GM12878 (cell line): ENCODE results near the gene BHLHA15. TPM values are rescaled to one million over a fixed set of nuclear protein-coding genes. Genes with fewer than 3 reads are reported as not detected.

Experiments
- ATAC-seq: fragments of 200-7000 bp; cut with Tn5 transposase; 3 replicates; pipeline ENCODE4 v1.9.1; 2020; ENCODE audit warnings: mild to moderate bottlenecking, moderate library complexity
- BruUV-seq: library from RNA; stranded (reverse); fragments of 400-500 nt; replicated peaks from 2 replicates; lab custom pipeline; 2021; lab: Mats Ljungman, UMichigan
- CTCF ChIA-PET: fragments of 300-600 bp; sonication (Branson Sonifier 250); formaldehyde crosslinking; extraction: SDS; loops from one replicate; lab custom pipeline; 2021; ENCODE audit warnings: inconsistent platforms; lab: Yijun Ruan, JAX
- POLR2A ChIA-PET: fragments of 350-600 bp; formaldehyde crosslinking; extraction: SDS; loops from one replicate; lab custom pipeline; 2021; ENCODE audit warnings: inconsistent platforms; lab: Charles Lee
- RAD21 ChIA-PET: fragments of 300-600 bp; sonication (Branson Sonifier 250); formaldehyde crosslinking; loops from one replicate; lab custom pipeline; 2023; ENCODE audit warnings: antibody characterized with exemption; ENCODE audit not compliant: unreplicated experiment; lab: Charles Lee
- SMC1A ChIA-PET: fragments of 300-600 bp; sonication (Branson Sonifier 250); formaldehyde crosslinking; loops from one replicate; lab custom pipeline; 2023; ENCODE audit not compliant: unreplicated experiment, uncharacterized antibody; lab: Charles Lee
- DNase-seq: peaks from one replicate; pipeline ENCODE4 v3.0.0-alpha.2; 2011; ENCODE audit warnings: low read depth, low spot score
- FAIRE-seq: peaks from 3 replicates; lab custom pipeline; 2011; peaks lifted over from hg19 to GRCh38; lab: Jason Lieb, UNC
- H2AFZ ChIP-seq: 2 replicates; pipeline ENCODE4 v1.6.0; 2011; ENCODE audit warnings: low read depth, low read length, control low read depth; ENCODE audit not compliant: control insufficient read depth
- H3K27ac ChIP-seq: 2 replicates; pipeline ENCODE4 v1.5.1; 2011; ENCODE audit warnings: control low read depth; ENCODE audit not compliant: control insufficient read depth, insufficient read depth
- H3K27me3 ChIP-seq, 2 experiments: replicated peaks in 1 of 2; 2 replicates each; pipeline versions ENCODE4 v1.6.0 to v1.6.1; 2011; ENCODE audit warnings: low read length in 1 of 2; ENCODE audit not compliant: control insufficient read depth in 2 of 2, insufficient read depth in 2 of 2
- H3K36me3 ChIP-seq, 2 experiments: 2 replicates each; pipeline ENCODE4 v1.5.1; 2011; ENCODE audit warnings: low read length in 1 of 2; ENCODE audit not compliant: control insufficient read depth in 2 of 2, insufficient read depth in 2 of 2
- H3K4me1 ChIP-seq: 2 replicates; pipeline ENCODE4 v1.6.1; 2011; ENCODE audit warnings: mild to moderate bottlenecking, low read length, moderate library complexity, mixed read lengths; ENCODE audit not compliant: control insufficient read depth, insufficient read depth
- H3K4me2 ChIP-seq: 2 replicates; pipeline ENCODE4 v1.6.0; 2011; ENCODE audit warnings: control low read depth; ENCODE audit not compliant: control insufficient read depth, insufficient read depth
- H3K4me3 ChIP-seq: fragments of 200-600 bp; sonication (generic); 2 replicates; pipeline ENCODE4 v1.5.1; 2016
- H3K79me2 ChIP-seq: 2 replicates; pipeline ENCODE4 v1.6.0; 2011; ENCODE audit warnings: low read length; ENCODE audit not compliant: control insufficient read depth, insufficient read depth
- H3K9ac ChIP-seq: 2 replicates; pipeline ENCODE4 v1.8.0; 2011; ENCODE audit warnings: low read length, control low read depth, mixed read lengths; ENCODE audit not compliant: control insufficient read depth, insufficient read depth
- H3K9me3 ChIP-seq: replicated peaks from 3 replicates; pipeline ENCODE4 v1.5.1; 2011; ENCODE audit warnings: mild to moderate bottlenecking, low read length; ENCODE audit not compliant: control insufficient read depth, insufficient read depth
- H4K20me1 ChIP-seq: 2 replicates; pipeline ENCODE4 v1.6.0; 2011; ENCODE audit not compliant: control insufficient read depth, insufficient read depth
- BHLHE40 ChIP-seq, 2 experiments: fragments of 450-650 bp in 1 of 2; IDR thresholded peaks; 2 replicates each; pipeline ENCODE4 v1.6.1; 2011 to 2017; ENCODE audit warnings: low read depth in 2 of 2, borderline replicate concordance in 1 of 2, improper control_type of control experiment in 1 of 2, low read length in 1 of 2, mild to moderate bottlenecking in 1 of 2
- E4F1 ChIP-seq: fragments of 450-650 bp; IDR thresholded peaks from 2 replicates; pipeline ENCODE4 v1.6.1; 2018; ENCODE audit warnings: borderline replicate concordance, mild to moderate bottlenecking; ENCODE audit not compliant: partially characterized antibody
- IKZF2 ChIP-seq, 2 experiments: fragments of 450-650 bp; IDR thresholded peaks; 2 replicates each; pipeline ENCODE4 v1.6.1; 2017; ENCODE audit warnings: mild to moderate bottlenecking in 2 of 2, moderate library complexity in 2 of 2
- KDM1A ChIP-seq: fragments of 200-600 bp; sonication (generic); IDR thresholded peaks from 2 replicates; pipeline ENCODE4 v1.6.1; 2016; ENCODE audit warnings: borderline replicate concordance
- NR2F1 ChIP-seq: fragments of 450-650 bp; conservative IDR thresholded peaks from 2 replicates; pipeline ENCODE4 v1.6.1; 2017; ENCODE audit warnings: mild to moderate bottlenecking
- TARDBP ChIP-seq: IDR thresholded peaks from 2 replicates; pipeline ENCODE4 v1.6.1; 2016; ENCODE audit warnings: borderline replicate concordance
- ZSCAN29 ChIP-seq: fragments of 450-650 bp; IDR thresholded peaks from 2 replicates; pipeline ENCODE4 v1.6.1; 2017; ENCODE audit warnings: mild to moderate bottlenecking, moderate library complexity
- WGBS: methylation state at CpG from one replicate; pipeline ENCODE4 v1.1.6; 2016; ENCODE audit warnings: low lambda C conversion rate; ENCODE audit not compliant: insufficient replicate concordance, insufficient coverage; ENCODE audit errors: missing lambda C conversion rate; 5-methylcytosine and 5-hydroxymethylcytosine counted together
- in situ Hi-C: fragments of 300-500 bp; cut with MboI; formaldehyde crosslinking; loops from 9 replicates; pipeline ENCODE4 v1.14.3; 2018; ENCODE audit warnings: mixed read lengths
- intact Hi-C: fragments of 100-400 bp; cut with micrococcal nuclease; formaldehyde crosslinking; loops from one replicate; pipeline ENCODE4 v1.14.2; 2022; ENCODE audit not compliant: unreplicated experiment
- polyA plus RNA-seq, 11 experiments: library from polyadenylated mRNA; depleted of rRNA in 4 of 11; unstranded in 6 of 11; stranded (reverse) in 5 of 11; fragments of >200 nt; fragmentation: Nextera tagmentation in 4 of 11; fragmentation: Illumina TruSeq in 1 of 11; extraction: Ambion mirVana in 4 of 11; extraction: Trizol in 1 of 11; gene quantifications; 1 replicate in 1 of 11; 2 replicates in 10 of 11; pipeline versions ENCODE4 v1.2.1 to v1.2.3, GENCODE V29; 2011 to 2016; ENCODE audit warnings: inconsistent platforms in 2 of 11, missing spikeins in 2 of 11, low read depth in 1 of 11
- total RNA-seq, 4 experiments: library from RNA; depleted of rRNA in 3 of 4; stranded (reverse); fragments of >200 nt in 3 of 4; fragmentation: Illumina TruSeq in 1 of 4; extraction: Trizol in 1 of 4; gene quantifications; 2 replicates each; pipeline versions ENCODE4 v1.2.1 to v1.2.3, GENCODE V29; 2013 to 2021

Gene BHLHA15
- total and polyA plus RNA-seq, 10 of the 15 experiments (the other 5 are each of a cell fraction or from before 2014, with no cell fraction given), result 0.54 to 4.2 (median 2.5) TPM; not detected in 4

- TF ChIP-seq E4F1 (no peak), TARDBP (no peak), ZSCAN29 (no peak), KDM1A (no peak)
Measured at GRCh38 chr7:98210513-98211220, 572 bp upstream of the BHLHA15 start (continued).

GRCh38 chr7:98211676-98212531 is 665 bp downstream of the BHLHA15 start:
- Histone ChIP-seq H4K20me1 (no peaks in the 10 kb centered on the region), H3K9ac (peak overlapping the region; percentile 44; the same call in 1 of the 2 replicates), H3K27me3 (no peaks in the 10 kb centered on the region), H3K79me2 (no peaks in the 10 kb centered on the region), H2AFZ (no peak overlapping the region), H3K4me1 (no peaks in the 10 kb centered on the region), H3K27ac (no peak overlapping the region), H3K36me3 (no peaks in the 10 kb centered on the region)
- ChIA-PET RAD21 (no interaction called here), POLR2A (interaction anchor here (0.9 kb wide), 1 partner anchor 10 kb away, joined by 3 read pairs; no protein-coding TSS in a partner anchor), CTCF (no interaction called here)
- DNase-seq (no peak), ATAC-seq (no peak), FAIRE-seq (no peak)
- intact Hi-C loops, result no loop called here
- in situ Hi-C loops, result no loop called here
- 74% methylated on average over 44 of the region's 49 CpGs for WGBS
- BruUV-seq, result no TSS peak
- TF ChIP-seq IKZF2 (IDR thresholded peaks at IDR 0.05) (no peak), NR2F1 (peak; percentile 55), BHLHE40 (IDR thresholded peaks at IDR 0.05; ENCODE audit: borderline replicate concordance in 1 of 2, low read depth in 2 of 2, low read length in 1 of 2) (0 out of 4 replicates have a peak, but pooled peaks of 1 of the 2 experiments have one; percentile 22)
- TF ChIP-seq, all 136 proteins: peak for 2
- Histone ChIP-seq H3K9me3 (no peaks in the 10 kb centered on the region), H3K4me2 (peak overlapping the region; percentile 77), H3K4me3 (peak overlapping the region; percentile 45; the same call in 1 of the 2 replicates)
- SMC1A ChIA-PET, result no interaction called here
